ENCODE measurements around the gene NDUFV1. TPM values are rescaled to one million over a fixed set of nuclear protein-coding genes. Genes with fewer than 3 reads are reported as not detected.

The NDUFV1 gene
- polyA plus RNA-seq, 3 donors = 71.6 to 174 (median 72.1) TPM

GRCh38 chr11:67582011-67582410 is 24.7 kb upstream of the NDUFV1 start:
- Histone ChIP-seq H4K20me1 (ENCODE audit: insufficient read depth, low read length) (peaks cover 28% of the 10 kb centered on the region), H2AFZ (ENCODE audit: insufficient read depth, low read depth, low read length, poor library complexity, severe bottlenecking) (no peak overlapping the region), H3K27ac (ENCODE audit: low read depth in 1 of 2, low read length in 2 of 2) (no peak overlapping the region), H3K9ac (ENCODE audit: insufficient read depth, low read length, poor library complexity, severe bottlenecking) (no peak overlapping the region), H3K79me2 (ENCODE audit: insufficient read depth, low read length) (peaks cover 23% of the 10 kb centered on the region), H3K9me3 (replicated peaks in 1 of 2; ENCODE audit: control insufficient read depth in 1 of 2, insufficient read depth in 1 of 2, low read length in 2 of 2) (no peaks in the 10 kb centered on the region), H3K4me1 (ENCODE audit: control insufficient read depth in 1 of 2, insufficient read depth in 2 of 2, low read length in 2 of 2) (peaks cover 52 to 58% of the 10 kb centered on the region in 2 donors), H3K27me3 (ENCODE audit: control insufficient read depth in 2 of 2, insufficient read depth in 2 of 2, low read length in 2 of 2) (no peaks in the 10 kb centered on the region), H3K4me2 (replicated peaks; ENCODE audit: extremely low read depth, low read length, poor library complexity, severe bottlenecking) (no peak overlapping the region), H3K4me3 (replicated peaks in 1 of 3; ENCODE audit: low read depth in 2 of 3, low read length in 3 of 3) (no peak overlapping the region), H3K36me3 (replicated peaks in 1 of 2; ENCODE audit: control insufficient read depth in 1 of 2, insufficient read depth in 2 of 2, low read length in 2 of 2) (peaks cover 18 to 19% of the 10 kb centered on the region in 2 donors)
- Mint-ChIP-seq H3K4me1 (peaks cover 57% of the 10 kb centered on the region), H3K36me3 (peaks cover 24 to 28% of the 10 kb centered on the region in 2 donors), H3K27ac (peak overlapping the region in 1 of 7 donors; percentile 18), H3K4me3 (no peak overlapping the region), H3K9me3 (peaks cover 0 to 7% (median 0%) of the 10 kb centered on the region in 7 donors), H3K27me3 (ENCODE audit: low read depth in 3 of 3) (peaks cover 4 to 16% (median 9%) of the 10 kb centered on the region in 3 donors)
- intact Hi-C loops (cut with micrococcal nuclease) = no loop called here
- no CpG with 5 or more reads among the region's 4 CpGs for WGBS (ENCODE audit: insufficient coverage)
- TF ChIP-seq CTCF (IDR thresholded peaks at IDR 0.05) = no peak
- DNase-seq = no peak

- peak within 1 kb of the TSS; percentile 83 for H3K9ac ChIP-seq (ENCODE audit: insufficient read depth, low read length, poor library complexity, severe bottlenecking)
- H4K20me1 ChIP-seq (ENCODE audit: insufficient read depth, low read length) = peaks cover 28% of the 10 kb centered on the region
- Mint-ChIP-seq H3K4me3 (peak within 1 kb of the TSS; percentile 88 to 93), H3K36me3 (peaks cover 27 to 34% of the 10 kb centered on the region in 2 donors), H3K4me1 (peaks cover 71% of the 10 kb centered on the region), H3K27ac (peak within 1 kb of the TSS; percentile 83 to 93 (median 91)), H3K27me3 (ENCODE audit: low read depth in 3 of 3) (peaks cover 6 to 15% (median 8%) of the 10 kb centered on the region in 3 donors), H3K9me3 (peaks cover 0 to 13% (median 3%) of the 10 kb centered on the region in 7 donors)
- peak within 1 kb of the TSS; percentile 80 to 85 for H3K27ac ChIP-seq (ENCODE audit: low read depth in 1 of 2, low read length in 2 of 2)
- under 1% methylated on average over 56 of the region's 81 CpGs for WGBS (ENCODE audit: insufficient coverage)
- peak; percentile 67 to 75 (median 73) for DNase-seq
- peak; percentile 86 for TF ChIP-seq CTCF (IDR thresholded peaks at IDR 0.05)
- peaks cover 66 to 73% of the 10 kb centered on the region in 2 donors for H3K4me1 ChIP-seq (ENCODE audit: control insufficient read depth in 1 of 2, insufficient read depth in 2 of 2, low read length in 2 of 2)
- H3K79me2 ChIP-seq (ENCODE audit: insufficient read depth, low read length) = peaks cover 23% of the 10 kb centered on the region
- peak within 1 kb of the TSS; percentile 47 to 82 (median 67) for H3K4me3 ChIP-seq (replicated peaks in 1 of 3; ENCODE audit: low read depth in 2 of 3, low read length in 3 of 3)
- peaks cover 18 to 19% of the 10 kb centered on the region in 2 donors for H3K36me3 ChIP-seq (replicated peaks in 1 of 2; ENCODE audit: control insufficient read depth in 1 of 2, insufficient read depth in 2 of 2, low read length in 2 of 2)
- peaks cover 0 to 2% of the 10 kb centered on the region in 2 donors for H3K9me3 ChIP-seq (replicated peaks in 1 of 2; ENCODE audit: control insufficient read depth in 1 of 2, insufficient read depth in 1 of 2, low read length in 2 of 2)
- H3K4me2 ChIP-seq (replicated peaks; ENCODE audit: extremely low read depth, low read length, poor library complexity, severe bottlenecking) = peak within 1 kb of the TSS; percentile 83
- peak within 1 kb of the TSS; percentile 81 for H2AFZ ChIP-seq (ENCODE audit: insufficient read depth, low read depth, low read length, poor library complexity, severe bottlenecking)
- intact Hi-C loops (cut with micrococcal nuclease) = no loop called here
- no peaks in the 10 kb centered on the region for H3K27me3 ChIP-seq (ENCODE audit: control insufficient read depth in 2 of 2, insufficient read depth in 2 of 2, low read length in 2 of 2)
Measured at GRCh38 chr11:67583247-67584204, 23.2 kb upstream of the NDUFV1 start, which contains the start of gene GSTP1. Gene GSTP1 (plus strand): TSS chr11:67583812. CDS start chr11:67583844, 32 bp downstream.
